GM19240 (cell line): ENCODE measurements around the gene ZNF423.

ENCODE experiments used
- DNase-seq: peaks from one replicate; pipeline ENCODE4 v3.0.0; 2011; ENCODE audit warnings: low spot score; ENCODE audit not compliant: insufficient read length

The ZNF423 gene

DNA sequence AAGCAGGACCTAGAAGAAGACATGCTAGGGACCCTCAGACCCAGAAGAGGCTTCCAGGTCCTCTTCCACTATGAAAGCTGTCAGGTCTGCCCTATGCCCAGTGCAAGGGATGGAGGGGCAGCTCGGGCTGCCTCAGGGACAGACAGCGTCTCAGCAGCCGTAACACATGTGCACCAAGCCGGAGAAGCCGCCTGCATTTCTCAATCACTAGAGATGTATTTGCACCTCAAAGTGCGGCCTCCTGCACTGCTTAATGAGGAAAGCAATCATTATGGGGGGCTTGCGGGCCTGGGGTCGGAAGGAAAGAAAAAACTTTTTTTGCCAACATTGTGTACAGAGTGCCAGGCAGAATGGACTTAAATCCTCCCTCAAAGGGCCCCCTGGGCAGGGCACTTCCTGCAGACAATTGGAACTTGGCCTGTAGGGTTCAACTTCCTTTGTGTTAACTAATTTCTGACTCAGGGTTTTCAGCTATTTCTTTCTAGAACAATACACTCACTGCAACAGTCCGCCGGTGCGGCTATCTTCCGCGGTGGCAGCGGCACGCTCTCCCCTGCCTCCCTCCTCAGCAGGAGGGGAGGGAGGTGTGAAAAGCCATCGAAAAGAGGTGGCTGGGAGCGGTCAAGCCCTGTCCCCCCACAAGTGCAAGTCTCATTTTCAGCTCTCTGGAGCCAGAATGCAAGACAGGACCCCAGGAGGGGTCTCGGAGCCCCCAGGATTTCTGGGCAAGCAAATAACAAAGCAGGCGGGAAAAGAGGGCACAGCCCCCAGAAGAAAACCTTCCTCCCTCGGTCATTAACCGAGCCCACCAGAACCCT is 101.2 kb downstream of the ZNF423 start:
- DNase-seq, result no peak

DNA sequence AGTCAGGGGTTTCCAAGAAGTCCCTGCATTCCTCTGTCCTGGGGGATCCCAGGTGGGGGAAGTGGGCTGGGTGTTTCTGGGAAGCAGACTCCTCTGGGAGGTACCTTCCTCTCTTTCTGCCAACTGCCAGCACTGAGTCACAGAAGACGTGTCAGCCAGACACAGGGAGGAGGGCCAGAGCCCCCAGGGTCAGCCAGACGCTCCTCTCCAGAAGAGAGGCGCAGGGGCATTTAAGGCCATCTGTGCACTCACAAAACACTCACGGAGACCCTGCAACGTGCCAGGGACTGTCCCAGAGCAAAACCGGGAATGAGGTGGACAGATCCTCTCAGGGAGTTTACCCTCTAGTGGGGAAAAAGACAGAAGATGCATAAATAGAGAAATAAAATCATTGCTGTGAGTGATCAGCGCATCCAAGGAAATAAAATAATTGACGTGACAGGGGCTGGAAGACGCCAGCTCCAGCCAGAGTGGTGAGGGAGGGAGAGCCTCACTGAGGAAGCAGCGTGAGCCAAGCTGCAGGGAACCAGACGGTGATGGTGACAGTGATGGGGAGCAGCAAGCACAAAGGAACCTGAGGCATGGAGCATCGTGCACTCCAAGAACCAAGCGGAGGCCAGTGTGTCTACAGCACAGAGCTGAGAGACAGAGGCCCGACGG is 105.4 kb downstream of the ZNF423 start:
- no peak for DNase-seq

DNA sequence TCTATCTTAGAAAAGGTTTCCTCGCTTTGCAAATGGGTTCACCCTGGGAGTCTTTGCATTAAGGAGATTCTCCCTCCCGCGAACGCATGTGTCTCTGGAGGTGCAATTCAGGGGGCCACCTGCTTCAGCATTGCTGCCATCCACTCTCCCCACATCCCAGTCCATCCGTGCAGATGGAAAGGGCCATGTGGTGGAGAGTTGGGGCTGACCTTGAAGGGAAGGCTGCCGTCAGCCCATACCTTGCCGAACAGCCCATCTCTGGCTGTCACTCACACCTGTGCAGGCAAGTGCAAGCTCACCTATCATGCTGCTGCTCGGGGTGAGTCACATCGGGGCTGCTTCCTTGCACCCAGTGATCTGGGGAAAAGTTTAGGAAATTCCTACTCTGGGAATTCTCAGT is 106.1 kb downstream of the ZNF423 start:
- DNase-seq, result no peak

GRCh38 chr16:49748322-49748721 is 107.6 kb downstream of the ZNF423 start:
- DNase-seq, result no peak

DNA sequence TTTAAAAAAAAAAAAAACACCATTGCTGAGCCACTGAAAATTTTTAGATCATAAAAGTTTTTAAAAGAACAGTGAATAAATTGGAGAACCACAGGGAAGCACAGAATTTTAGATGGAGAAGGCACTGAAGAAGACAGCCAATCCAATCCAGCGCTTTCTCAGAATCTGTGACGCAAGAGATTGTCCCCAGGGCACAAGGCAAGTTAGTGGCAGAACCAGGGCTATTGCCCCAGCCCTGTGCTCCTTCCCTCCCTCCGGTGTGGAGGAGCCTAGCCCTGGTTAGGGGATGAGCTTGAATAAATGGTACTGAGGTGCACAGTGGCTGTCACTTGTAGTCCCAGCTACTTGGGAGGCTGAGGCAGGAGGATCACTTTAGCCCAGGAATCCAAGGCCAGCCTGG is 108.3 kb downstream of the ZNF423 start:
- no peak for DNase-seq

- no peak for DNase-seq
These were observed 109.4 kb downstream of the ZNF423 start for GRCh38 chr16:49746545-49746944.

- no peak for DNase-seq
These were observed 110.6 kb downstream of the ZNF423 start for GRCh38 chr16:49745311-49745747.

- DNase-seq, result no peak
These were observed 111.4 kb downstream of the ZNF423 start for GRCh38 chr16:49744244-49745220.

DNA sequence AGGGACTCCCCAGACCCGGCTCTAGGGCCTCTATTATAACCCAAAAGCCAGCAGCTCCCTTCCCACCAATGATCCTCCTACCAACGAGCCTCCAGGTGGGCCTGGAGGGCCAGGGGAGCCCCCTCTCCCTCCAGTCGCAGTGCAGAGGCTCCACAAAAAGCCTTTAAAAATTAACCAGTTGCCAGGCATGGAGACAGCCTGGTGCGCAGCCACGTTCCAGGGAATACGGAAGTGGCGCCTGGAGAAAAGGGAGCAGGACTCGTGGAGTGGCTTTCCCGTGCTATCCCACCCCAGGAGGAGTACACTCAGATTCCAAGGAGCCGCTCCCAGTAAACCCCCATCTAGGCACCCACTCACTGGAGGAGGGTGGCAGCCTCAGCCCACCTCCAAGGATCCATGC is 112.3 kb downstream of the ZNF423 start:
- DNase-seq, result no peak

DNA sequence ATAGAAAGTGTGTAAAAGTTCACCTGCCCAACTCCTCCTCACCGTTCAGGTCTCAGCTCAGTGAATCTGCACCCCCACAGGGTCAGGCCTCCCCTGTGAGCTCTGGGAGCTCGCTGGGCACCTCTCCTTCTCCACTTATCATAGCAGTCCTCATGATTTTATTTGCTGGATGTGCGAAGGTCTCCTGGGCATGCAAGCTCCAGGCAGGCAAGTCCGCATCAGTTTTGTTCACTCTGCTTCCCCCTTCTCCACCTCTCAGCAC is 112.8 kb downstream of the ZNF423 start:
- no peak for DNase-seq

DNA sequence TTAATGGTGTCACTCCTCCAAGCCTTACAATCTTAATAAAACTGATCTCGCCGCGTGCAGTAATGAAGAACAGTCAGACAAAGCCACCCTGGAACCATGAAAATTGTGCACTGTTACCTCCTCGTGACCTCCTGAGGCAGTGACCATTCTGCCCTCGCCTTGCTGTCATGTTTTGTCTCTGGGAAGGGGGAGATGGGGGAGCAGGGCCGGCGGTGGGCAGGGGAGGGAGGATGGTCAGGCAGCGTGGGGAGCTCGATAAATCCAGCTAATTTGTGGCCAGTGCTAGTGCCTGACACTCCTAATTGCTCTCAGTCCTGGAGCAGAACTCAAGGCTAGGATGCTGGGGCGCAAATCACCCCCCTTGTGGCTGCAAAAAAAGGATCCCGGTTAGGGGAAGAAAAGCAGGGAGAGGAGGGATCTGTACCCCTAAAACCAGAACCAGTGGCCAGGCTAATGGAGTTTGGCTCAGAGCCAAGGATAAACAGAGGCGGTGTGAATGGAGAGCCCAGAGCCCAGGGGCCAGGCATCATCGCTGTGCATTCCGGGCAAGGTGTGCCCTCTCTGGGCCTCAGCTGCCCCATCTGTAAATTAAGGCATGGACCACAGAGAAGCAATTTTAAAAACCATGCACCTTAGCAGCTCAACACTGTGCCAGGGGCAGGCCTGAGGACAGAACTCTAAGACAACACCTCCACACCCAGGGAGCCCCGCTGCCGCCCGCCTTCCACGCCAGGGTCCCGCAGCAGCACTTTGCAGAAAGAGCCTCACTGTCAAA is 113.3 kb downstream of the ZNF423 start:
- DNase-seq, result no peak

DNA sequence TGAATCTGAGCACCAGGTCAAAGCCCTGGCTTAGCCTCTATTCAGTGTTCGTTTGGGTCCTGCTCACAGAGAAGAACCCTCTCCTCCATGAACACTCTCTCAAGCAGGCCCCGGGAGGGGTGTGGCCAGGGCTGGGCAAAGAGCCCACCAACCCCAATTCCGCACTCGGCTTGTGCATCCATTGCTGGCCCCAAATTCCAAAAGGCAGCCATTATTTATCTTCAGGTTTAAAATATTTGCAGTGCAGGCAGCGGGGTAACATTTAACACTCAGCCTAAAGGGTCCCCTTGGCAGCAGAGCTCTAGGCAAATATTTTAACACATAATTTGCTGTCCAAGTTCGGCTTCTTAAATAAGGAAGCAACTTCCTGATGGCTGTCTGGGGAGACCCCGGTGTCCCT is 115.7 kb downstream of the ZNF423 start:
- no peak for DNase-seq

DNA sequence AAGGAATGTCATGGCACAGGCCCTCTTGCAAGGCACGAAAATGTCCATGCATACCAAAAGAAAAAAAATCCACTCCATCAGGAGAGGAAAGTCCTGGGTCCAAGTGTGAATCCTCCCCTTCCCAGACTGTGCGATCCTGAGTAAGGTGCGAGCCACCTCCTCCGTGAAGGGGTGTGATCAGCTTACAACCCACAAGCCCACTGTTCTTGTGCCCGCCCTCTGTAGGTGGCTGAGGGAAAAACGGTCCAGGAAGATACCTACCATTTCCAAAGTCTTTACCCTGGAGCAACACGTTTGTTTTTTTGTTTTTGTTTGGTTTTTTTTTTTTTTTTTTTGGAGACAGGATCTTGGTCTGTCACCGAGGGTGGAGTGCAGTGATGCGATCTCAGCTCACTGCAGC is 116.5 kb downstream of the ZNF423 start:
- DNase-seq, result no peak

DNA sequence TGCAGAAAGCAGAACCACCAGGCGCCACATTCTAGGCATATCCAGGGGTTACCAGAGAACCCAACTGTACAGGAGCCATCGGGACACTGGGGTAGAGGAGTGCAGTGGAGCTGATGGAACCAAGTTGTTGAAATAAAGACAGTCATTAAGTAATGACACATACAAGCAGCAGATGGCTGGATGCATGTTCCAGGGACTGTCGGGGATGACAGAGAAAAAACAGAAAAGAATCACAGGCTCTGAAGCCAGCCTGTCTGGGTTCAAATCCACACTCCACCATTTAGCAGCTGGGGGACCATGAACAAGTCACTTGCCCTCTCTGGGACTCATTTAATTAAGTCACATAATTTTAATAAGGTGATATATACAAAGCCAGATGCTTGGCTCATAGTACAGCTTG is 117.1 kb downstream of the ZNF423 start:
- DNase-seq, result no peak

- DNase-seq, result no peak
These were observed 117.9 kb downstream of the ZNF423 start for GRCh38 chr16:49738001-49738400.

DNA sequence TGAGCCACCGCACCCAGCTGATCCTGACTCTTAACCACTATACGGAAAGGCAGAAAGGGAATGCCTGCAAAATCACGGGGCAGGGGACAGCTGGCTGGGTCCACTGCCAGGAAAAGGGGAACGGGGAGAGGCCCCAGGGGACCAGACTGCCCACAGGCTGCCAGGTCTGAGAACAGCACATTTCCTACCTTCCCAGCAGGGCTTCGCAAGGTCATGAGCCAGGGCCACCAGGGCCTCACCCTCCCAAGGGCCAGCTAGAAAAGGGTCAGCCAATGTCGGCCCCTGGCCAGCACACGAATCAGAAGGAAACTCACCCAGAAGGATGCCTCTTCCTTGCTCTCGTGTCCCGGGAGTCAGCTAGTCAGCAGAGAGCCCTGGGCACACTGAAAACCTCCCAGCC is 118.4 kb downstream of the ZNF423 start:
- no peak for DNase-seq

GRCh38 chr16:49734331-49734730 is 121.6 kb downstream of the ZNF423 start:
- no peak for DNase-seq

DNA sequence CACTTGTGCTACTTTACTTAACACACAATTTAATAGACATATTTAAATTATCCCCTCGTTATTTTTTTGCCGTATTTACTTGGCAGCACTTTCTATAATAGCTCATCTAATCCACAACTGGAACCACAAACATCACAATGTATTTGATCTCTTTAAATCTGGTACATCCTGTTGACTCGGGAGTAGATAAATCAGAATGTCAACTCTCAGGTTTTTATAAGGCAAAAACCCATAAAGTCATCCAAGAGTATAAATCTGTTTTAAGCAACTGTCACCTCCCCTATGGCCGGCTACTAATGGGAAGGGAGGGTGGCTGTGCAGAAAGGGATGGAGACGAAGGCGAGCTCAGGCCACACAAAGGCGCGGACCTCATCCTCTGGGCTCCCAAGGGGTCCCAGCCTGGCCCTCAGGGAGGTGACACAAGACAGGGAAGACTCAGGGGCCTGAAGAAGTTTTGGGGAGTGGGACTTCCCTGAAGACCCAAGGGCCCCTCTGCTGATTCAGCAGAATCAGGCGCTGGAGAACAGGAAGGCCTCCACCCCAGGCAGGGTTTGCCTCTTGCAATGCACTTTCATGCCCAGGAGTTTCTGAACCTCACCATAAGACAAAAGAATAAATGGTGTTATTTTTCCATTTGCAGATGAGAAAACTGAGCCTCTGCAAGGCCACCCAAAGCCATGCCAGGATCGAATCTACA is 122.5 kb downstream of the ZNF423 start:
- DNase-seq, result no peak

DNA sequence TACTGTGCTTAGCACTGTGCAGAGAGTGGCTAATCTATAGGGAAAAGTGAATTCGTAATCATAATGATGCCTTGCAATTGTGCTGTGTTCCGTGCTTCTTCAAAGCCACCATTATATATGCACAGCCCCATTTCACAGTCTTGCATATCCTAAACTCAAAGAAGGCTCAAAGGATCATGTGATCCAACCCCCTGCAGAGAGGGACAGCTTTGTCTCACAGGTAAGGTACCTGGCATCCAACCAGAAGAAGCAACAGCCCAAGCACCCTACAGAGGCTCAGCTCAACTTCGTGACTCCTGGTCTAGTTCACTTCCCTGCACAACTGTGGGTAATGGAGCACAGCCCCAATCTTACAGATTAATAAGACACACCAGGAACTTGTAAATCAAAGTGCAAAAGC is 124.0 kb downstream of the ZNF423 start:
- no peak for DNase-seq

DNA sequence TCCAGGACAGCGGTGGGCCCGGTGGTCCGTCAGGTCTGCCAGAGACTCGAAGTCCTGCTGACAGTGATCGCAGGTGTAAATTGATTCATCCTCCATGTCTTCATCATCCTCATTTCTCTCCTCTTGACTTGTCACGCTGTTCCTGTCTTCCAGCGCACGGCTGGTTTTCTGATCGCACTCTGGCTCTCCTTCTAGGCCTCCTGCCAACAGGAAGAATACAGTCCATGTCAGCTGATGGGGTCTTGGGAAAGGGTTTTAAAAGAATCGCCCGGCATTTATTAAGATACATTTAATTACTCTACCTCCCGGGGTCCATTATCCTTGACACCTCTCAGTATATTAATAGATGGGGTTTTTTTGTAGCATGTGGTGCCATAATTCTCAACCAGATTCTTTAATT is 125.1 kb downstream of the ZNF423 start:
- DNase-seq, result no peak

GRCh38 chr16:49727611-49728010 is 128.3 kb downstream of the ZNF423 start:
- DNase-seq, result no peak
